HEK293 (cell line): ENCODE data around the gene NFIB.

ENCODE experiments used
- AEBP2 ChIP-seq: fragments of 450-650 bp; formaldehyde crosslinking; IDR thresholded peaks from 2 replicates; pipeline ENCODE4 v1.5.1; 2016; ENCODE audit warnings: missing biosample characterization, missing genetic modification characterization, borderline replicate concordance
- FEZF1 ChIP-seq: fragments of 450-650 bp; formaldehyde crosslinking; IDR thresholded peaks from 2 replicates; pipeline ENCODE4 v1.5.1; 2016; ENCODE audit warnings: missing biosample characterization, missing genetic modification characterization
- GFI1B ChIP-seq: fragments of 450-650 bp; formaldehyde crosslinking; IDR thresholded peaks from 2 replicates; pipeline ENCODE4 v1.5.1; 2016; ENCODE audit warnings: missing biosample characterization, missing genetic modification characterization
- GLI4 ChIP-seq: fragments of 450-650 bp; formaldehyde crosslinking; IDR thresholded peaks from 2 replicates; pipeline ENCODE4 v1.5.1; 2016; ENCODE audit warnings: missing biosample characterization, missing genetic modification characterization
- GLIS1 ChIP-seq: fragments of 450-650 bp; formaldehyde crosslinking; IDR thresholded peaks from 2 replicates; pipeline ENCODE4 v1.5.1; 2016; ENCODE audit warnings: missing biosample characterization, missing genetic modification characterization
- HIC1 ChIP-seq: fragments of 450-650 bp; formaldehyde crosslinking; IDR thresholded peaks from 2 replicates; pipeline ENCODE4 v1.5.1; 2016; ENCODE audit warnings: missing biosample characterization, missing genetic modification characterization
- KLF1 ChIP-seq: fragments of 450-650 bp; formaldehyde crosslinking; IDR thresholded peaks from 2 replicates; pipeline ENCODE4 v1.5.1; 2016; ENCODE audit warnings: missing biosample characterization, missing genetic modification characterization
- KLF8 ChIP-seq: fragments of 450-650 bp; formaldehyde crosslinking; IDR thresholded peaks from 2 replicates; pipeline ENCODE4 v1.5.1; 2016; ENCODE audit warnings: missing biosample characterization, missing genetic modification characterization
- PRDM2 ChIP-seq: fragments of 450-650 bp; formaldehyde crosslinking; IDR thresholded peaks from 2 replicates; pipeline ENCODE4 v1.5.1; 2016; ENCODE audit warnings: missing biosample characterization, missing genetic modification characterization, borderline replicate concordance
- SP3 ChIP-seq: fragments of 450-650 bp; formaldehyde crosslinking; IDR thresholded peaks from 2 replicates; pipeline ENCODE4 v1.5.1; 2016; ENCODE audit warnings: missing biosample characterization, missing genetic modification characterization
- ZBTB26 ChIP-seq: fragments of 450-650 bp; formaldehyde crosslinking; optimal IDR thresholded peaks from 2 replicates; pipeline ENCODE3; 2016; ENCODE audit warnings: missing biosample characterization, mild to moderate bottlenecking, missing genetic modification characterization
- ZNF148 ChIP-seq: fragments of 450-650 bp; formaldehyde crosslinking; IDR thresholded peaks from 2 replicates; pipeline ENCODE4 v1.5.0; 2017; ENCODE audit warnings: missing biosample characterization, missing genetic modification characterization, borderline replicate concordance
- ZNF157 ChIP-seq: fragments of 450-650 bp; formaldehyde crosslinking; IDR thresholded peaks from 2 replicates; pipeline ENCODE4 v1.5.1; 2016; ENCODE audit warnings: missing biosample characterization, missing genetic modification characterization
- ZNF16 ChIP-seq: fragments of 450-650 bp; formaldehyde crosslinking; IDR thresholded peaks from 2 replicates; pipeline ENCODE4 v1.5.1; 2016; ENCODE audit warnings: low read depth, missing biosample characterization, missing genetic modification characterization
- ZNF274 ChIP-seq, 2 experiments: fragments of 200-500 bp in 1 of 2; fragments of 450-650 bp in 1 of 2; sonication (Bioruptor generic) in 1 of 2; formaldehyde crosslinking in 1 of 2; IDR thresholded peaks; 2 replicates each; pipeline versions ENCODE4 v1.5.1 to v1.6.1; 2014 to 2016; ENCODE audit warnings: borderline replicate concordance in 1 of 2, inconsistent platforms in 1 of 2, low read length in 1 of 2, missing biosample characterization in 1 of 2, missing genetic modification characterization in 1 of 2
- ZNF292 ChIP-seq: fragments of 450-650 bp; formaldehyde crosslinking; IDR thresholded peaks from 2 replicates; pipeline ENCODE4 v1.5.1; 2016; ENCODE audit warnings: low read depth, missing biosample characterization, missing genetic modification characterization, borderline replicate concordance
- ZNF366 ChIP-seq: fragments of 450-650 bp; formaldehyde crosslinking; conservative IDR thresholded peaks from 2 replicates; pipeline ENCODE4 v1.5.1; 2016; ENCODE audit warnings: missing biosample characterization, missing genetic modification characterization
- ZNF391 ChIP-seq: fragments of 450-650 bp; formaldehyde crosslinking; IDR thresholded peaks from 2 replicates; pipeline ENCODE4 v1.5.1; 2016; ENCODE audit warnings: low read depth, missing biosample characterization, missing genetic modification characterization, borderline replicate concordance
- ZNF423 ChIP-seq: fragments of 450-650 bp; formaldehyde crosslinking; IDR thresholded peaks from 2 replicates; pipeline ENCODE4 v1.5.1; 2016; ENCODE audit warnings: missing biosample characterization, missing genetic modification characterization
- ZNF433 ChIP-seq: fragments of 450-650 bp; formaldehyde crosslinking; IDR thresholded peaks from 2 replicates; pipeline ENCODE4 v1.5.1; 2016; ENCODE audit warnings: missing biosample characterization, missing genetic modification characterization, low read depth
- ZNF777 ChIP-seq: fragments of 450-650 bp; formaldehyde crosslinking; IDR thresholded peaks from 2 replicates; pipeline ENCODE4 v1.5.1; 2017; ENCODE audit warnings: missing biosample characterization, missing genetic modification characterization, borderline replicate concordance
- ZNF830 ChIP-seq: fragments of 450-650 bp; IDR thresholded peaks from 2 replicates; pipeline ENCODE4 v1.5.0; 2018; ENCODE audit warnings: missing biosample characterization, missing genetic modification characterization, low read depth, mild to moderate bottlenecking, moderate library complexity
- TF ChIP-seq, protein P1 (sequence below): fragments of 450-650 bp; formaldehyde crosslinking; IDR thresholded peaks from 2 replicates; pipeline ENCODE4 v1.5.1; 2016; ENCODE audit warnings: missing biosample characterization, missing genetic modification characterization

The NFIB gene

DNA sequence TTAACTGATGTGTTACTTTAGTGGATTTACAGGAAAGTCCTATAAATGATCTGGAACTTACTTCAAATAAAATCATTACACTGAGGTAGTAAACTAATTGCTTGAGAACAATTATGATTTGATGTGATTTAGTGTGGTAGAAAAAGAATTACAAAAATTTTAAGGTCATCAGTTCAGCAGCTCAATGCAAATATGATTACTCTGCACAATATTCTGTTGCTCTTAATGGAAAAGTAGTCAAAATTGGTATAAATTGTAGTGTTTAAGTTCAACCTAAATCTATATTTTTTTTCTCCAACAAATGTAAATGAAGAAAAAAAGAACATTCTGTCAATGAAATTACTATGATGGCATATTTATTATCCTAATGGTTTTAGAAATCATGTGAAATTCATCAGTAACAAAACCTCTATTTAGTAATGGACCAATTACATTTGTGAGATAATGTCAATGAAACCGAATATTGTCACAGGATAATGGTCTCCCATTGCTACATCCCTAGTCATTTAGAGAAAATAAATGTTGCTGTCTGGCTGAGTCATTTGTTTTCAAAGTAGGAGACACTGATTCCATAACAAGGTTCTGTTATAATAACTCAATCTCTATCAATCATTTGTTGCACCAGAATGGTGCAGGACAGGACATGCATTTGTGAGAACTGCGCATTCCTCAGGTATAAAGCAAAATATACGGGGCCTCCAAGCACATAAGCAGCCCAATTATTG is 177.1 kb downstream of the NFIB start (continued):
- TF ChIP-seq ZNF148, result no peak
- TF ChIP-seq GLI4, result no peak
- no peak for TF ChIP-seq ZBTB26 (tag by site-specific recombination)
- no peak for TF ChIP-seq ZNF274 (IDR thresholded peaks at IDR 0.05; ENCODE audit: low read length)
- no peak for TF ChIP-seq ZNF274 (tag by site-specific recombination; IDR thresholded peaks at IDR 0.05; ENCODE audit: borderline replicate concordance)
- no peak for TF ChIP-seq ZNF391 (tag by site-specific recombination)
- peak; percentile 70; the same call in 1 of the 2 replicates for TF ChIP-seq GFI1B (tag by site-specific recombination)
- no peak for TF ChIP-seq GLIS1 (tag by site-specific recombination)
- no peak for TF ChIP-seq ZNF16 (tag by site-specific recombination)
- no peak for TF ChIP-seq KLF1 (tag by site-specific recombination)
- TF ChIP-seq ZNF777, result no peak
- no peak for TF ChIP-seq ZNF157
- TF ChIP-seq PRDM2 (tag by site-specific recombination), result no peak
- TF ChIP-seq KLF8, result peak; percentile 41; the same call in 1 of the 2 replicates
- TF ChIP-seq FEZF1 (tag by site-specific recombination), result peak; percentile 90
- no peak for TF ChIP-seq SP3 (tag by site-specific recombination)
- TF ChIP-seq ZNF366, result peak; percentile 83
- no peak for TF ChIP-seq AEBP2 (tag by site-specific recombination)
- TF ChIP-seq ZNF292 (tag by site-specific recombination), result no peak
- 0 out of 2 replicates have a peak, but pooled peaks have one; percentile 38 for TF ChIP-seq HIC1 (tag by site-specific recombination)
- TF ChIP-seq, protein P1, sequence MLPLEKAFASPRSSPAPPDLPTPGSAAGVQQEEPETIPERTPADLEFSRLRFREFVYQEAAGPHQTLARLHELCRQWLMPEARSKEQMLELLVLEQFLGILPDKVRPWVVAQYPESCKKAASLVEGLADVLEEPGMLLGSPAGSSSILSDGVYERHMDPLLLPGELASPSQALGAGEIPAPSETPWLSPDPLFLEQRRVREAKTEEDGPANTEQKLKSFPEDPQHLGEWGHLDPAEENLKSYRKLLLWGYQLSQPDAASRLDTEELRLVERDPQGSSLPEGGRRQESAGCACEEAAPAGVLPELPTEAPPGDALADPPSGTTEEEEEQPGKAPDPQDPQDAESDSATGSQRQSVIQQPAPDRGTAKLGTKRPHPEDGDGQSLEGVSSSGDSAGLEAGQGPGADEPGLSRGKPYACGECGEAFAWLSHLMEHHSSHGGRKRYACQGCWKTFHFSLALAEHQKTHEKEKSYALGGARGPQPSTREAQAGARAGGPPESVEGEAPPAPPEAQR, result no peak
- no peak for TF ChIP-seq ZNF433 (tag by site-specific recombination)
- no peak for TF ChIP-seq ZNF423 (tag by site-specific recombination)
- TF ChIP-seq ZNF830 (tag by site-specific recombination), result no peak
